IPS-11a (cell line): ENCODE results near the gene RBBP6.

ENCODE experiments used
- H3K4me3 ChIP-seq: one replicate; pipeline ENCODE4 v1.5.1; 2013; ENCODE audit warnings: low read depth, low read length, control low read depth

The RBBP6 gene

GRCh38 chr16:24522751-24523150 is 16.6 kb upstream of the RBBP6 start:
- no peak overlapping the region for H3K4me3 ChIP-seq

GRCh38 chr16:24523569-24523968 is 15.8 kb upstream of the RBBP6 start:
- H3K4me3 ChIP-seq: no peak overlapping the region

- H3K4me3 ChIP-seq: no peak overlapping the region
Measured at GRCh38 chr16:24524855-24525677, 14.3 kb upstream of the RBBP6 start.

DNA sequence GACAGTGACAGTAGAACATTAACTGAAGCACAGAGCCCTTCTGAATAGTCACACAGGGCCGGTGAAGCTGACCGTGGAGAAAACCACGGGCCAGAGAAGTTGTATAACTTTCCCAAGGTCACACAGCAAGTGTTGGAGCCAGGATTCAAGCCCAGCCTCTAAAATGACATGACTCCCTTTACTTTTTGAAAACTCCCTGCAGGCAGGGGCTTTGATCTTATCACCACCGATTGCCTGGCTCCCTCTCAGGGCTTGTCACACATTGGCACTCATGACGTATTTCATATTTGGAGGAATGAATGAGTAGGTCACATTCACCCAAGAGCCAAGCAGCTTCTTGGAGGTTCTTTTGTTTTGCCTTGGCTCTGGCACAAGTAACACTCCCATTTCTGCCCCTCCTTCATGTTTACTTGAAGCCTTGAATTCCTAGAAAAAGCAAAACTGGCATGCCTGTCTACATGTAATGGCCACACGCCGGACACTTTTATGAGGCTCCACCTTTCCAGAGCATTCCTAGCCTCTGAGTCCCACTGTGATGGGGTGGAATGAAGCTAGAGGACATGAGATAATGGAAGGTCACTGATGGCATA is 13.3 kb upstream of the RBBP6 start:
- H3K4me3 ChIP-seq: no peak overlapping the region

DNA sequence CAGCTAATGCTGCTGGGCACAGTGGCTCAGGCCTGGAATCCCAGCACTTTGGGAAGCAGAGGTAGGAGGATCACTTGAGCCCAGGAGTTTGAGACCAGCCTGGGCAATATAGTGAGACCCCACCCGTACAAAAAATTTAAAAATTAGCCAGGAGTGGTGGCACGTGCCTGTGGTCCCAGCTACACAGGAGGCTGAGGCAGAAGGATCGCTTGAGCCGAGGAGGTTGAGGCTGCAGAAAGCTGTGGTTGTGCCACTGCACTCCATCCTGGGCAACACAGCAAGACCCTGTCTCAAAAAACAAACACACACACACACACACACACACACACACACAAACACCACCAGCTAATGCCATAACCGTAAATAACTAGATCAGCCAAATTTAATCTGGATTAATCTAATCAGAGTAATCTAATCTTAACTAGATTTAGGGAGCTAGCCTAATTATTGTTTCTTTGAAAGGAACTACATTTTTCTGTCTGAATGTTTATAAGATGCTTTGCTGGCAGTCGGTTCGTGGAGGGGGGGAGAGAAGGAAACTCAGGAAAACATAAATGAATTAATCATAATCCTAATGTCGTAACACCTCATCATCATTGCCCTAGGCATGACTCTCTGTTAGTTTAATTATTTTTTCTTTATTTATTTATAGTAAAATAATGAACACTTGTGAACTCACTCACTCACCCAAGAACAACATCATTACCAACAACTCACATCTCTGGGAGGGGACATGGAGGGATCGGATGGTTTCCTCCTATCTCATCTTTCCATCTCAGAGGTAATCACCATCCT is 12.5 kb upstream of the RBBP6 start:
- no peak overlapping the region for H3K4me3 ChIP-seq

GRCh38 chr16:24531166-24531565 is 8.2 kb upstream of the RBBP6 start:
- H3K4me3 ChIP-seq: no peak overlapping the region

- no peak overlapping the region for H3K4me3 ChIP-seq
Measured at GRCh38 chr16:24534620-24535019, 4.7 kb upstream of the RBBP6 start.

GRCh38 chr16:24535827-24536226 is 3.5 kb upstream of the RBBP6 start:
- H3K4me3 ChIP-seq: no peak overlapping the region

DNA sequence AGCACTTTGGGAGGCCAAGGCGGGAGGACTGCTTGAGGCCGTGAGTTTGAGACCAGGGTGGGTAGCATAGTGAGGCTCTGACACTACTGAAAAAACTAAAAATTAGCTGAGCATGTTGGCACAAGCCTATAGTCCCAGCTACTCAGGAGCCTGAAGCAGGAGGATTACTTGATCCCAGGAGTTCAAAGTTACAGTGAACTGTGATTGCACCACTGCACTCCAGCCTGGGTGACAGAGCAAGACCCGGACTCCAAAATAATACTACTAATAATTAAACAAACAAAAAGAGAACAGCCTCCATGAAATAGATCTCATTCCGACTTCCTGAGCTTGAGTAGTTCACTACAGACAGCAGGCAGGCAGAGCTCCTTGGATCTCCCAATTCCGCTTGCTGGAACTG is 2.7 kb upstream of the RBBP6 start:
- no peak overlapping the region for H3K4me3 ChIP-seq

- H3K4me3 ChIP-seq: no peak overlapping the region
Measured at GRCh38 chr16:24537474-24538337, 1.7 kb upstream of the RBBP6 start.

GRCh38 chr16:24538756-24539294 is 541 bp upstream of the RBBP6 start:
- H3K4me3 ChIP-seq: peak overlapping the region; percentile 95

DNA sequence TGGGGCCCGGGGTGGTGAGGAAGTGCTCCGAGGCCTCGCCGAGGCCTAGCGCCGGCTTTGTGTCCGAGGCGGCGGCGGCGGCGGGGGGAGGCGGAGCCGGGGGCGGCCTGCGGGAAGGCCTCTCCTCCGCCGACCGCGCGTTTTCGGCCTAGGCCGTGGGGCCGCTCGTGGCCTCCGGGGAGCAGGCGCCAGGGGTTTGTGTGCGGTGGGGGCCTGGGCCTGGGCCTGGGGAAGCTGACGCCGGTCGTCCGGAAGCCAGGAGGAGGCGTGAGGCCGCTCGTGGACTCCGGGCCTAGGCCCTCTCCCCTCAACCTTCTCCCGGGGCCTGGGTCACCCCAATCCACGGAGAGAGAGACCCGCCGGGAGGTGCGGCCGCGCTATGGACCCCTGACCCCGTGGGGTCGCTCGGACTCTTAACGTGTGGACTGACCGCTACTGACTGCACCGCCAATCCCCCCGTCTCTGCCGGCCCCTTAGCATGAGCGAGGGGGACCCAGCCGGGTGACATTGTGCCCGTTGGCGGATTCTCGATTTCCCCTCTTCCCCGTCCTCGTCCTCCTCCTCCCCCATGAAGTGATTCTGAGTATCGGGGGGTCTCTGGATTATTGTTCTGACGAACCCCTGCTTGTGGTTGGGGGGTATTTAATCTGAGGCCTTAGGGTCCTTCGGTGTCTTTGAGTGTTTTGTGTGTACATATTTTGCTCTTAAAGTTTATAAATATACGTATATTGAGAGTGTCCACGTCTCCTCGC is 660 bp downstream of the RBBP6 start:
- peak overlapping the region; percentile 95 for H3K4me3 ChIP-seq

GRCh38 chr16:24540602-24541210 is 1.3 kb downstream of the RBBP6 start:
- H3K4me3 ChIP-seq: peak overlapping the region; percentile 95

DNA sequence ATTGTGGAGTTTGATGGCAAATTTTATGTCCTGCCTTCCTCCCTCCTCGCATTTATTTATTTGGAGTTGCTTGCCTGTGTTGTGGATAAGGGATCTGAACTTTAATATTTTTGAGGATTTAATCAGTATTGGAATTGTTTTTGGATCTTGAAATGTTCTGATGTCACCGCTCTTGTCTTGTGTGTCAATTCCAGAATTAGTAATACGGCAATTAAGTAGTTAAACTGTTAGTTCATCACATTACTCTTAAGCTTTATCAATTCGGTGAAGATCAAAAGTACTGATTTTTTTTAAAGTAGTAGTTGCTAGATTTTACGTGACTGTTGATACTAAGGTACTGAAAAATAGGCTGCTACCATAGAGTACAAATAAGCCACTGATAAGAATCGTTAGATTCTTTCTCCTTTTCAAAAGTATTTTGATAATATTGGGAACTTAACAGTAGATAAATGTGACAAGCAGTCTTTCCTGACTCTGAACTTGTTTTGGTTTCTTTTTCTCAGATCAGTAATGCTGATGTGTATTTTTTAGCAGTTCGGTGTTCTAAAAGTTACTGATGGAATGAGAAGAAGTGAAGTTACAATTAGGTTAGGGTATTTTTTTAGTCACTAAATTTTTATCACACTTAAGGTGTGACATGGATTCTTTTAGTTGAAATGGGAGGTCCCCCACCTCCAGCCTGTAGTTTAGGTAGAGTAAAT is 2.0 kb downstream of the RBBP6 start:
- peak overlapping the region; percentile 95 for H3K4me3 ChIP-seq

GRCh38 chr16:24543949-24544348 is 4.6 kb downstream of the RBBP6 start:
- H3K4me3 ChIP-seq: no peak overlapping the region

DNA sequence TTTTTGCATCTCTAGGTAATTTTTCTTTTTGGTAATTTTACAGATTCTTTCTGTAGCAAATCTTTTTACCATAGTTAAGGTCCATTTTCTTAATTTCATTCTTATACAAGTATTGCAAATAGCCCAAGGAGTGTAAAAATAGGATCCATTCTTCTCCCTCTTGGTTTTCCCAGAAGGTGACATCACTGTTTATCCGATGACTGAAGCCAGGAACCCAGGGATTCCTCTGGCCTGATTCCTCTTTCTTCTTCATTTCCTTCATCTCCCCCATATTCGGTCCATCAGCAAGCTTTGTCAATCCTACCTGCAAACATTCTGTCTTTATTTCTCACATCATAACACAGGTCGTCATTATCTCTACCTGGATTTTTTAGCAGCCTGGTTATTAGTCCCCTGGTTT is 5.3 kb downstream of the RBBP6 start:
- no peak overlapping the region for H3K4me3 ChIP-seq

GRCh38 chr16:24550295-24550694 is 10.9 kb downstream of the RBBP6 start:
- no peak overlapping the region for H3K4me3 ChIP-seq

DNA sequence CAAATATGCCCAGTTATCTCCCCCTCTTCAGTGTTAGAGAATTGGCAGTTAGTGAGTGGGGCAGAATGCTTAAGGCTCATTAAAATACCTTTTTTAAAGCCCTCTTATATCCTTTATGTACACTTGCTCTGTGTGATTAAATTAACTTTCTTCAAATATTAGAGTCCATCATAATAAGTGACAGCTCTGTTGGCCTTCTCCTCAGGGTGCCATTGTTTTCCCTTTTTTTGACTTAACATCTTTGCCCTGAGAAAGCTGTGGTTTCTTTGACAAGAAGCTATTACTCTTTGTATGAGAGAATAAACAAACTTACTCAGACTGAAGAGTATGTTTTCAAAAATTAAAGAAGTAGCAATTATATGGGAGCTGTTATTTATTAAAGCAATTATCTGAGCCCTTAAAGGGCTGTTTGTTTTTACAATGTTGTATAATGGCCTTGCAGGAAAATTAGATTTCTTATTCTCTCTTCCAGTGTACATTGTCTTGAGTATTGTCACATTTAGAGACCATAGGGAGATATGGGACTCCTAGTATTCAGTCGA is 13.4 kb downstream of the RBBP6 start:
- H3K4me3 ChIP-seq: no peak overlapping the region

DNA sequence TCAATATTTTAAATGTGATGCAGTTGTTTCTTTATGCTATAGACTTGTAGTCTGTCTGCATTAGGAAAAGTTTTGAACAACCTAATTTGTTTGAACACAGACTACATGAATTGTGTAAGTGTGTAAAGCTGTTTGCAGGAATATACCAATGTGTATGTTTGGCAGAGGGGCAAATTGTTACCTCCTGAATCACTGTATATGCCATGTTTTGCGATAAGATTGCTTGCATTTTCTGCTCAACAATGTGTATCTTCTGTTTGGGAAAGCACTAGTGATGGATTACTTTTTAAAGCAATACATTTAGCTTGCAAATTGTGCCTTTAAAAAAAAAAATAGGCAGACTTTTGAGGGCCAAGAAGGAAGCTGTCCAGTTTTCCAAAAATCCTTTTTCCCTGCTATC is 14.6 kb downstream of the RBBP6 start:
- no peak overlapping the region for H3K4me3 ChIP-seq
